Adrenal gland (tissue), 5 donors: ENCODE results near the gene GRXCR1.

Experiments
- CTCF ChIP-seq, 6 experiments: fragments of 450-650 bp in 4 of 6; fragments of 200-600 bp in 2 of 6; sonication (generic) in 1 of 6; IDR thresholded peaks; 1 replicate in 5 of 6; 2 replicates in 1 of 6; pipeline versions ENCODE4 v1.5.1 to v1.8.0; 2016 to 2021; ENCODE audit warnings: antibody characterized with exemption in 6 of 6, mild to moderate bottlenecking in 2 of 6, moderate library complexity in 1 of 6
- POLR2A ChIP-seq, 2 donors: fragments of 450-650 bp; IDR thresholded peaks; one replicate each; pipeline ENCODE4 v1.6.1; 2017; ENCODE audit warnings: antibody characterized with exemption in 2 of 2, mild to moderate bottlenecking in 2 of 2, moderate library complexity in 1 of 2
- donor health status: DM: no; HTN: no; CAD: no.

GRCh38 chr4:42904986-42905385, 12.5 kb downstream of the GRXCR1 start:
- TF ChIP-seq POLR2A (IDR thresholded peaks at IDR 0.05) (no peak), CTCF (IDR thresholded peaks at IDR 0.05) (no peak)
